Measurements from ENCODE around the gene COL9A1.
"Not testable (repeated sequence)": the region's sequence is repeated elsewhere in the genome, so short reads cannot be mapped to it uniquely, and the experiment has no call there.

Gene COL9A1

GRCh38 chr6:70303034-70303525 is at the start of gene COL9A1:
Gene COL9A1, minus strand, starts transcription at chr6:70303084. Its CDS starts 160 bp downstream, at chr6:70302924.
- H3K4me1 ChIP-seq (ENCODE audit: control insufficient read depth in 2 of 2, insufficient read depth in 2 of 2, low read length in 2 of 2), result no peaks in the 10 kb centered on the region
- no peak within 1 kb of the TSS for H3K27ac ChIP-seq (ENCODE audit: low read depth in 2 of 2, low read length in 2 of 2)
- H3K9ac ChIP-seq (ENCODE audit: low read depth in 1 of 2, low read length in 2 of 2), result no peak within 1 kb of the TSS
- no peaks in the 10 kb centered on the region for H3K9me3 ChIP-seq (ENCODE audit: control insufficient read depth in 2 of 2, low read length in 2 of 2)
- peaks cover 0 to 2% of the 10 kb centered on the region in 2 donors for H3K27me3 ChIP-seq (ENCODE audit: control insufficient read depth in 2 of 2, insufficient read depth in 2 of 2, low read length in 2 of 2)
- H3K4me3 ChIP-seq (ENCODE audit: low read length in 2 of 2), result no peak within 1 kb of the TSS
- no peaks in the 10 kb centered on the region for H3K36me3 ChIP-seq (ENCODE audit: control insufficient read depth in 2 of 2, insufficient read depth in 2 of 2, low read length in 2 of 2)

- no peaks in the 10 kb centered on the region for H3K9me3 ChIP-seq (ENCODE audit: control insufficient read depth in 2 of 2, low read length in 2 of 2)
- no peak overlapping the region for H3K27ac ChIP-seq (ENCODE audit: low read depth in 2 of 2, low read length in 2 of 2)
- H3K4me1 ChIP-seq (ENCODE audit: control insufficient read depth in 2 of 2, insufficient read depth in 2 of 2, low read length in 2 of 2), result no peaks in the 10 kb centered on the region
- H3K9ac ChIP-seq (ENCODE audit: low read depth in 1 of 2, low read length in 2 of 2), result no peak overlapping the region
- no peak overlapping the region for H3K4me3 ChIP-seq (ENCODE audit: low read length in 2 of 2)
- H3K36me3 ChIP-seq (ENCODE audit: control insufficient read depth in 2 of 2, insufficient read depth in 2 of 2, low read length in 2 of 2), result no peaks in the 10 kb centered on the region
- H3K27me3 ChIP-seq (ENCODE audit: control insufficient read depth in 2 of 2, insufficient read depth in 2 of 2, low read length in 2 of 2), result no peaks in the 10 kb centered on the region
Measured at GRCh38 chr6:70351461-70351860, 48.6 kb upstream of the COL9A1 start.

- H3K4me3 ChIP-seq (ENCODE audit: low read length in 2 of 2), result no peak overlapping the region
- no peak overlapping the region for H3K27ac ChIP-seq (ENCODE audit: low read depth in 2 of 2, low read length in 2 of 2)
- H3K27me3 ChIP-seq (ENCODE audit: control insufficient read depth in 2 of 2, insufficient read depth in 2 of 2, low read length in 2 of 2), result no peaks in the 10 kb centered on the region
- no peaks in the 10 kb centered on the region for H3K9me3 ChIP-seq (ENCODE audit: control insufficient read depth in 2 of 2, low read length in 2 of 2)
- no peaks in the 10 kb centered on the region for H3K36me3 ChIP-seq (ENCODE audit: control insufficient read depth in 2 of 2, insufficient read depth in 2 of 2, low read length in 2 of 2)
- no peaks in the 10 kb centered on the region for H3K4me1 ChIP-seq (ENCODE audit: control insufficient read depth in 2 of 2, insufficient read depth in 2 of 2, low read length in 2 of 2)
- H3K9ac ChIP-seq (ENCODE audit: low read depth in 1 of 2, low read length in 2 of 2), result no peak overlapping the region
Measured at GRCh38 chr6:70345619-70346018, 42.7 kb upstream of the COL9A1 start.

GRCh38 chr6:70343313-70343712 is 40.4 kb upstream of the COL9A1 start:
- Histone ChIP-seq H3K36me3 (ENCODE audit: control insufficient read depth in 2 of 2, insufficient read depth in 2 of 2, low read length in 2 of 2) (no peaks in the 10 kb centered on the region), H3K9me3 (ENCODE audit: control insufficient read depth in 2 of 2, low read length in 2 of 2) (no peaks in the 10 kb centered on the region), H3K27me3 (ENCODE audit: control insufficient read depth in 2 of 2, insufficient read depth in 2 of 2, low read length in 2 of 2) (no peaks in the 10 kb centered on the region), H3K4me3 (ENCODE audit: low read length in 2 of 2) (no peak overlapping the region), H3K27ac (ENCODE audit: low read depth in 2 of 2, low read length in 2 of 2) (no peak overlapping the region), H3K9ac (ENCODE audit: low read depth in 1 of 2, low read length in 2 of 2) (no peak overlapping the region), H3K4me1 (ENCODE audit: control insufficient read depth in 2 of 2, insufficient read depth in 2 of 2, low read length in 2 of 2) (no peaks in the 10 kb centered on the region)

GRCh38 chr6:70339810-70340209 is 36.9 kb upstream of the COL9A1 start:
- not testable (repeated sequence) for H3K9ac ChIP-seq (ENCODE audit: low read depth in 1 of 2, low read length in 2 of 2); H3K9me3 ChIP-seq (ENCODE audit: control insufficient read depth in 2 of 2, low read length in 2 of 2); H3K36me3 ChIP-seq (ENCODE audit: control insufficient read depth in 2 of 2, insufficient read depth in 2 of 2, low read length in 2 of 2); H3K27me3 ChIP-seq (ENCODE audit: control insufficient read depth in 2 of 2, insufficient read depth in 2 of 2, low read length in 2 of 2); H3K4me3 ChIP-seq (ENCODE audit: low read length in 2 of 2); H3K27ac ChIP-seq (ENCODE audit: low read depth in 2 of 2, low read length in 2 of 2); H3K4me1 ChIP-seq (ENCODE audit: control insufficient read depth in 2 of 2, insufficient read depth in 2 of 2, low read length in 2 of 2)

- Histone ChIP-seq H3K27ac (ENCODE audit: low read depth in 2 of 2, low read length in 2 of 2) (no peak overlapping the region), H3K27me3 (ENCODE audit: control insufficient read depth in 2 of 2, insufficient read depth in 2 of 2, low read length in 2 of 2) (no peaks in the 10 kb centered on the region), H3K9me3 (ENCODE audit: control insufficient read depth in 2 of 2, low read length in 2 of 2) (no peaks in the 10 kb centered on the region), H3K9ac (ENCODE audit: low read depth in 1 of 2, low read length in 2 of 2) (no peak overlapping the region), H3K36me3 (ENCODE audit: control insufficient read depth in 2 of 2, insufficient read depth in 2 of 2, low read length in 2 of 2) (no peaks in the 10 kb centered on the region), H3K4me3 (ENCODE audit: low read length in 2 of 2) (no peak overlapping the region), H3K4me1 (ENCODE audit: control insufficient read depth in 2 of 2, insufficient read depth in 2 of 2, low read length in 2 of 2) (no peaks in the 10 kb centered on the region)
Measured at GRCh38 chr6:70338775-70339174, 35.9 kb upstream of the COL9A1 start.

GRCh38 chr6:70337743-70338105 is 34.8 kb upstream of the COL9A1 start:
- Histone ChIP-seq H3K9ac (ENCODE audit: low read depth in 1 of 2, low read length in 2 of 2) (no peak overlapping the region), H3K27me3 (ENCODE audit: control insufficient read depth in 2 of 2, insufficient read depth in 2 of 2, low read length in 2 of 2) (no peaks in the 10 kb centered on the region), H3K9me3 (ENCODE audit: control insufficient read depth in 2 of 2, low read length in 2 of 2) (no peaks in the 10 kb centered on the region), H3K27ac (ENCODE audit: low read depth in 2 of 2, low read length in 2 of 2) (no peak overlapping the region), H3K4me3 (ENCODE audit: low read length in 2 of 2) (peak overlapping the region in 1 of 2 donors; percentile 27), H3K36me3 (ENCODE audit: control insufficient read depth in 2 of 2, insufficient read depth in 2 of 2, low read length in 2 of 2) (no peaks in the 10 kb centered on the region), H3K4me1 (ENCODE audit: control insufficient read depth in 2 of 2, insufficient read depth in 2 of 2, low read length in 2 of 2) (no peaks in the 10 kb centered on the region)

- Histone ChIP-seq H3K4me3 (ENCODE audit: low read length in 2 of 2) (peak overlapping the region in 1 of 2 donors; percentile 27), H3K9ac (ENCODE audit: low read depth in 1 of 2, low read length in 2 of 2) (no peak overlapping the region)
Measured at GRCh38 chr6:70336996-70337742, 34.3 kb upstream of the COL9A1 start.

GRCh38 chr6:70327036-70327435 is 24.2 kb upstream of the COL9A1 start:
- Histone ChIP-seq H3K36me3 (ENCODE audit: control insufficient read depth in 2 of 2, insufficient read depth in 2 of 2, low read length in 2 of 2) (no peaks in the 10 kb centered on the region), H3K4me3 (ENCODE audit: low read length in 2 of 2) (no peak overlapping the region), H3K4me1 (ENCODE audit: control insufficient read depth in 2 of 2, insufficient read depth in 2 of 2, low read length in 2 of 2) (no peaks in the 10 kb centered on the region), H3K27me3 (ENCODE audit: control insufficient read depth in 2 of 2, insufficient read depth in 2 of 2, low read length in 2 of 2) (no peaks in the 10 kb centered on the region), H3K9me3 (ENCODE audit: control insufficient read depth in 2 of 2, low read length in 2 of 2) (no peaks in the 10 kb centered on the region), H3K27ac (ENCODE audit: low read depth in 2 of 2, low read length in 2 of 2) (no peak overlapping the region), H3K9ac (ENCODE audit: low read depth in 1 of 2, low read length in 2 of 2) (no peak overlapping the region)

More at GRCh38 chr6:70336996-70337742, 34.3 kb upstream of the COL9A1 start:
- Histone ChIP-seq H3K9me3 (ENCODE audit: control insufficient read depth in 2 of 2, low read length in 2 of 2) (no peaks in the 10 kb centered on the region), H3K27me3 (ENCODE audit: control insufficient read depth in 2 of 2, insufficient read depth in 2 of 2, low read length in 2 of 2) (no peaks in the 10 kb centered on the region), H3K4me1 (ENCODE audit: control insufficient read depth in 2 of 2, insufficient read depth in 2 of 2, low read length in 2 of 2) (no peaks in the 10 kb centered on the region), H3K36me3 (ENCODE audit: control insufficient read depth in 2 of 2, insufficient read depth in 2 of 2, low read length in 2 of 2) (no peaks in the 10 kb centered on the region), H3K27ac (ENCODE audit: low read depth in 2 of 2, low read length in 2 of 2) (no peak overlapping the region)

- no peaks in the 10 kb centered on the region for H3K36me3 ChIP-seq (ENCODE audit: control insufficient read depth in 2 of 2, insufficient read depth in 2 of 2, low read length in 2 of 2)
- H3K9me3 ChIP-seq (ENCODE audit: control insufficient read depth in 2 of 2, low read length in 2 of 2), result no peaks in the 10 kb centered on the region
- H3K27me3 ChIP-seq (ENCODE audit: control insufficient read depth in 2 of 2, insufficient read depth in 2 of 2, low read length in 2 of 2), result no peaks in the 10 kb centered on the region
- H3K4me1 ChIP-seq (ENCODE audit: control insufficient read depth in 2 of 2, insufficient read depth in 2 of 2, low read length in 2 of 2), result no peaks in the 10 kb centered on the region
- H3K9ac ChIP-seq (ENCODE audit: low read depth in 1 of 2, low read length in 2 of 2), result no peak overlapping the region
- H3K27ac ChIP-seq (ENCODE audit: low read depth in 2 of 2, low read length in 2 of 2), result no peak overlapping the region
- no peak overlapping the region for H3K4me3 ChIP-seq (ENCODE audit: low read length in 2 of 2)
Measured at GRCh38 chr6:70325009-70325408, 22.1 kb upstream of the COL9A1 start.
